T-cell (primary cell): ENCODE data around the gene PNISR. TPM values are rescaled to one million over a fixed set of nuclear protein-coding genes. Genes with fewer than 3 reads are reported as not detected.

Source experiments
- ATAC-seq, 4 experiments: fragments of 200-7000 bp in 3 of 4; fragments of 150-1000 bp in 1 of 4; cut with Tn5 transposase; replicated peaks in 1 of 4; 1 replicate in 3 of 4; 2 replicates in 1 of 4; pipeline ENCODE4 v1.10.0; 2021; ENCODE audit warnings: moderate library complexity in 3 of 4, mild to moderate bottlenecking in 2 of 4, moderate number of reproducible peaks in 1 of 4
- CTCF ChIA-PET, 2 donors: fragments of 300-600 bp; sonication (Branson Sonifier 250); formaldehyde crosslinking; loops; one replicate each; lab custom pipeline; 2022; ENCODE audit warnings: antibody characterized with exemption in 2 of 2; lab: Charles Lee
- POLR2A ChIA-PET, 2 donors: fragments of 300-600 bp; sonication (Branson Sonifier 250); formaldehyde crosslinking; loops; one replicate each; lab custom pipeline; 2022; ENCODE audit warnings: antibody characterized with exemption in 2 of 2; lab: Charles Lee
- DNase-seq, 35 experiments: peaks; one replicate each; pipeline versions ENCODE4 v3.0.0 to v3.0.0-alpha.2; 2013 to 2023
- H3K27ac ChIP-seq: one replicate; pipeline ENCODE4 v1.5.1; 2013; ENCODE audit warnings: low read length
- H3K27me3 ChIP-seq, 2 experiments: replicated peaks in 1 of 2; 1 replicate in 1 of 2; 2 replicates in 1 of 2; pipeline versions ENCODE4 v1.6.1 to v1.7.0; 2013; ENCODE audit warnings: low read length in 1 of 2, mixed read lengths in 1 of 2; ENCODE audit not compliant: control insufficient read depth in 2 of 2, insufficient read depth in 2 of 2; ENCODE audit errors: extremely low read depth in 1 of 2
- H3K36me3 ChIP-seq, 2 donors: 1 replicate in 1 of 2; 2 replicates in 1 of 2; pipeline versions ENCODE4 v1.6.1 to v1.7.0; 2013; ENCODE audit warnings: low read length in 1 of 2; ENCODE audit not compliant: control insufficient read depth in 2 of 2, insufficient read depth in 1 of 2; ENCODE audit errors: extremely low read depth in 1 of 2
- H3K4me1 ChIP-seq, 2 experiments: 1 replicate in 1 of 2; 2 replicates in 1 of 2; pipeline versions ENCODE4 v1.6.1 to v1.7.0; 2013; ENCODE audit warnings: low read length in 2 of 2, mixed read lengths in 1 of 2; ENCODE audit not compliant: insufficient read depth in 2 of 2, control insufficient read depth in 1 of 2; ENCODE audit errors: extremely low read depth in 1 of 2
- H3K4me3 ChIP-seq, 2 donors: 1 replicate in 1 of 2; 2 replicates in 1 of 2; pipeline versions ENCODE4 v1.5.1 to v1.7.0; 2013; ENCODE audit warnings: mild to moderate bottlenecking in 2 of 2, low read length in 1 of 2, moderate library complexity in 1 of 2; ENCODE audit not compliant: control insufficient read depth in 1 of 2; ENCODE audit errors: extremely low read depth in 1 of 2
- H3K9me3 ChIP-seq: 2 replicates; pipeline ENCODE4 v1.7.0; 2013
- H3K27ac Mint-ChIP-seq, 2 donors: one replicate each; pipeline ENCODE4 v1.8.0; 2020 to 2021; ENCODE audit warnings: mild to moderate bottlenecking in 2 of 2, mixed read lengths in 2 of 2
- H3K27me3 Mint-ChIP-seq, 2 donors: one replicate each; pipeline ENCODE4 v1.8.0; 2021 to 2022; ENCODE audit warnings: mixed read lengths in 2 of 2
- H3K36me3 Mint-ChIP-seq: one replicate; pipeline ENCODE4 v1.8.0; 2021; ENCODE audit warnings: mixed read lengths
- H3K4me1 Mint-ChIP-seq, 3 donors: one replicate each; pipeline ENCODE4 v1.8.0; 2020 to 2022; ENCODE audit warnings: mixed read lengths in 3 of 3, mild to moderate bottlenecking in 1 of 3
- H3K4me3 Mint-ChIP-seq, 3 donors: one replicate each; pipeline ENCODE4 v1.8.0; 2020 to 2022; ENCODE audit warnings: mild to moderate bottlenecking in 3 of 3, mixed read lengths in 3 of 3, moderate library complexity in 3 of 3
- H3K9me3 Mint-ChIP-seq, 3 donors: one replicate each; pipeline ENCODE4 v1.8.0; 2020 to 2022; ENCODE audit warnings: mixed read lengths in 3 of 3
- WGBS: methylation state at CpG from one replicate; pipeline ENCODE4 v1.1.5; 2013; ENCODE audit warnings: missing lambda C conversion rate; ENCODE audit not compliant: insufficient coverage; 5-methylcytosine and 5-hydroxymethylcytosine counted together
- total RNA-seq, 35 experiments: library from RNA in 6 of 35; stranded (reverse) in 6 of 35; fragments of 120-200 nt in 1 of 35; gene quantifications; one replicate each; pipeline versions ENCODE4 v1.2.1 to v1.2.4 and lab custom pipeline; 2013 to 2026

Gene PNISR
- total RNA-seq, 5 donors from 2014 or later (not counting 1 experiment from before 2014, with no cell fraction given), result 212 to 351 (median 234) TPM

GRCh38 chr6:99393698-99394531, 31.2 kb downstream of the PNISR start, which contains the start of gene COQ3:
TSS of gene COQ3 (minus strand) at chr6:99394195. CDS start at chr6:99394179, 16 bp downstream.
- Histone ChIP-seq H3K27ac (peak within 1 kb of the TSS; percentile 26), H3K27me3 (no peaks in the 10 kb centered on the region), H3K4me3 (peak within 1 kb of the TSS; percentile 60 to 98), H3K4me1 (peaks cover 2 to 4% of the 10 kb centered on the region in 2 experiments), H3K9me3 (no peaks in the 10 kb centered on the region), H3K36me3 (peaks cover 3% of the 10 kb centered on the region in 2 donors)
- CTCF ChIA-PET, result interaction anchor here (0.9 to 1.2 kb wide), 4 partner anchors 9 to 32 kb away, joined by 3 to 5 read pairs (median 4); no protein-coding TSS in a partner anchor
- POLR2A ChIA-PET, result interaction anchor here (0.6 to 1.8 kb wide), 7 partner anchors 16 to 226 kb away, joined by 4 to 10 read pairs (median 6); partner anchors contain the start of gene PNISR (in 1 of the 2)
- H3K27ac Mint-ChIP-seq, result peak within 1 kb of the TSS; percentile 80 to 94
- no peaks in the 10 kb centered on the region for H3K9me3 Mint-ChIP-seq
- DNase-seq (peak; percentile 6 to 70 (median 48)), ATAC-seq (peak; percentile 68 to 74 (median 72))
- no peaks in the 10 kb centered on the region for H3K36me3 Mint-ChIP-seq
- H3K4me3 Mint-ChIP-seq, result peak within 1 kb of the TSS; percentile 93 to 96 (median 94)
- peaks cover 19 to 27% (median 21%) of the 10 kb centered on the region in 3 donors for H3K4me1 Mint-ChIP-seq
- WGBS, result 0% methylated on average over 35 of the region's 56 CpGs
- no peaks in the 10 kb centered on the region for H3K27me3 Mint-ChIP-seq

- Mint-ChIP-seq H3K27me3 (no peaks in the 10 kb centered on the region), H3K4me1 (peaks cover 19 to 27% (median 21%) of the 10 kb centered on the region in 3 donors), H3K4me3 (peak overlapping the region; percentile 93 to 96 (median 94)), H3K36me3 (no peaks in the 10 kb centered on the region), H3K27ac (peak overlapping the region; percentile 80 to 94), H3K9me3 (no peaks in the 10 kb centered on the region)
- Histone ChIP-seq H3K4me3 (peak overlapping the region; percentile 60 to 98), H3K27me3 (no peaks in the 10 kb centered on the region), H3K27ac (no peak overlapping the region), H3K4me1 (peaks cover 2 to 4% of the 10 kb centered on the region in 2 experiments), H3K9me3 (no peaks in the 10 kb centered on the region), H3K36me3 (peaks cover 3% of the 10 kb centered on the region in 2 donors)
- peak in 3 of 4 experiments; percentile 3 to 9 (median 4) for ATAC-seq
- no peak for DNase-seq
- POLR2A ChIA-PET, result interaction anchor here (0.6 to 1.8 kb wide), 7 partner anchors 16 to 227 kb away, joined by 4 to 10 read pairs (median 6); partner anchors contain the start of gene PNISR (in 1 of the 2)
- CTCF ChIA-PET, result interaction anchor here (0.9 to 1.2 kb wide), 4 partner anchors 9 to 33 kb away, joined by 3 to 5 read pairs (median 4); no protein-coding TSS in a partner anchor
- 0% methylated on average over 1 of the region's 2 CpGs for WGBS
Measured at GRCh38 chr6:99393366-99393697, 31.8 kb downstream of the PNISR start.

- DNase-seq (no peak), ATAC-seq (no peak)
- Histone ChIP-seq H3K27me3 (no peaks in the 10 kb centered on the region), H3K36me3 (no peaks in the 10 kb centered on the region), H3K27ac (no peak overlapping the region), H3K9me3 (no peaks in the 10 kb centered on the region), H3K4me3 (no peak overlapping the region), H3K4me1 (peaks cover 2 to 4% of the 10 kb centered on the region in 2 experiments)
- CTCF ChIA-PET, result no interaction called here
- H3K36me3 Mint-ChIP-seq, result no peaks in the 10 kb centered on the region
- H3K27me3 Mint-ChIP-seq, result no peaks in the 10 kb centered on the region
- H3K4me1 Mint-ChIP-seq, result peaks cover 19 to 35% (median 23%) of the 10 kb centered on the region in 3 donors
- H3K27ac Mint-ChIP-seq, result no peak overlapping the region
- WGBS, result no CpG with 5 or more reads among the region's 3 CpGs
- POLR2A ChIA-PET, result no interaction called here
- H3K9me3 Mint-ChIP-seq, result no peaks in the 10 kb centered on the region
- no peak overlapping the region for H3K4me3 Mint-ChIP-seq
Measured at GRCh38 chr6:99390896-99391295, 34.2 kb downstream of the PNISR start.

GRCh38 chr6:99384507-99384906, 40.6 kb downstream of the PNISR start:
- no peaks in the 10 kb centered on the region for H3K9me3 ChIP-seq
- no peaks in the 10 kb centered on the region for H3K4me1 ChIP-seq
- peaks cover 0 to 16% (median 5%) of the 10 kb centered on the region in 3 donors for H3K4me1 Mint-ChIP-seq
- no peaks in the 10 kb centered on the region for H3K36me3 ChIP-seq
- no peak for ATAC-seq
- DNase-seq, result no peak
- H3K27me3 Mint-ChIP-seq, result no peaks in the 10 kb centered on the region
- H3K9me3 Mint-ChIP-seq, result no peaks in the 10 kb centered on the region
- H3K4me3 Mint-ChIP-seq, result no peak overlapping the region
- ChIA-PET CTCF (no interaction called here), POLR2A (no interaction called here)
- H3K4me3 ChIP-seq, result no peak overlapping the region
- 100% methylated on average over 1 of the region's 3 CpGs for WGBS
- H3K27ac ChIP-seq, result no peak overlapping the region
- peaks cover 10% of the 10 kb centered on the region for H3K36me3 Mint-ChIP-seq
- no peak overlapping the region for H3K27ac Mint-ChIP-seq
- H3K27me3 ChIP-seq, result no peaks in the 10 kb centered on the region

- Histone ChIP-seq H3K36me3 (no peaks in the 10 kb centered on the region), H3K9me3 (no peaks in the 10 kb centered on the region), H3K27ac (no peak overlapping the region), H3K27me3 (no peaks in the 10 kb centered on the region), H3K4me1 (no peaks in the 10 kb centered on the region), H3K4me3 (no peak overlapping the region)
- ChIA-PET CTCF (no interaction called here), POLR2A (interaction anchor here in 1 of 2 donors (0.6 kb wide), 1 partner anchor 45 kb away, joined by 4 read pairs; no protein-coding TSS in a partner anchor)
- H3K27ac Mint-ChIP-seq, result no peak overlapping the region
- H3K27me3 Mint-ChIP-seq, result no peaks in the 10 kb centered on the region
- H3K36me3 Mint-ChIP-seq, result peaks cover 17% of the 10 kb centered on the region
- no peak for DNase-seq
- H3K4me1 Mint-ChIP-seq, result no peaks in the 10 kb centered on the region
- no peak overlapping the region for H3K4me3 Mint-ChIP-seq
- no peak for ATAC-seq
- no peaks in the 10 kb centered on the region for H3K9me3 Mint-ChIP-seq
Measured at GRCh38 chr6:99378636-99379035, 46.5 kb downstream of the PNISR start.

- no peak overlapping the region for H3K27ac Mint-ChIP-seq
- no peaks in the 10 kb centered on the region for H3K27me3 Mint-ChIP-seq
- Histone ChIP-seq H3K9me3 (no peaks in the 10 kb centered on the region), H3K27me3 (no peaks in the 10 kb centered on the region), H3K4me1 (no peaks in the 10 kb centered on the region), H3K36me3 (no peaks in the 10 kb centered on the region), H3K4me3 (no peak overlapping the region), H3K27ac (no peak overlapping the region)
- DNase-seq (no peak), ATAC-seq (no peak)
- H3K4me3 Mint-ChIP-seq, result no peak overlapping the region
- POLR2A ChIA-PET, result no interaction called here
- no peaks in the 10 kb centered on the region for H3K9me3 Mint-ChIP-seq
- CTCF ChIA-PET, result interaction anchor here in 1 of 2 donors (0.8 kb wide), 1 partner anchor 16 kb away, joined by 4 read pairs; no protein-coding TSS in a partner anchor
- H3K4me1 Mint-ChIP-seq, result no peaks in the 10 kb centered on the region
- peaks cover 4% of the 10 kb centered on the region for H3K36me3 Mint-ChIP-seq
Measured at GRCh38 chr6:99369533-99369932, 55.6 kb downstream of the PNISR start.
